MM.1S (cell line): ENCODE data around the gene POP7.

Experiments
- EZH2 ChIP-seq: fragments of 300-600 bp; sonication (generic); optimal IDR thresholded peaks from 2 replicates; pipeline ENCODE3; 2017; ENCODE audit warnings: low read depth, mild to moderate bottlenecking, antibody characterized with exemption, low read length, mixed read lengths
- EZH2phosphoT487 ChIP-seq: fragments of 300-600 bp; sonication (generic); IDR thresholded peaks from 2 replicates; pipeline ENCODE4 v1.6.1; 2018; ENCODE audit warnings: antibody characterized with exemption, low read length
- TF ChIP-seq, protein P1 (sequence below): fragments of 300-600 bp; sonication (generic); IDR thresholded peaks from 2 replicates; pipeline ENCODE4 v1.5.1; 2016; ENCODE audit warnings: antibody characterized with exemption, low read length, mixed read lengths

DNA sequence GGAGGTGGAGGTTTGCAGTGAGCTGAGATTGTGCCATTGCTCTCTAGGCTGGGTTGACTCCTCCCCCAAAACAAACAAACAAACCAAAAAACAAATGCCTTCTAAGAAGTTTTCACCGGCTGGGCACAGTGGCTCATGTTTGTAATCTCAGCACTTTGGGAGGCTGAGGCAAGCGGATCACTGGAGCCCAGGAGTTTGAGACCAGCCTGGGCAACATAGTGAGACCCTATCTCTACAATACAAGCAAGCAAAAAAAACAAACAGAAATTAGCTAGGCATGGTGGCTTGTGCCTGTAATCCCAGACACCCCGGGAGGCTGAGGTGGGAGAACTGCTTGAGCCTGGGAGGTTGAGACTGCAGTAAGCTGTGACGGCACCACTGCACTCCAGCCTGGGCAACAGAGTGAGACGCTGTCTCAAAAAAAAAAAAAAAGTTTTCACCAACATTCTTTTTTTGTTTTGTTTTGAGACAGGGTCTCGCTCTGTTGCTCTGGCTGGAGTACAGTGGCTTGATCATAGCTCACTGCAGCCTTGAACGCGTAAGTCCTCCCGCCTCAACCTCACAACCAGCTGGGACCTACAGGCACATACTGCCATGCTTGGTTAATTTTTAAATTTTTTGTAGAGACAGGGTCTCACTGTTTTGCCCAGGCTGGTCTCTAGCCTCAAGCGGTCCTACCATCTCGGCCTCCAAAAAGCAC lies 26.2 kb downstream of the POP7 start:
- TF ChIP-seq, protein P1, sequence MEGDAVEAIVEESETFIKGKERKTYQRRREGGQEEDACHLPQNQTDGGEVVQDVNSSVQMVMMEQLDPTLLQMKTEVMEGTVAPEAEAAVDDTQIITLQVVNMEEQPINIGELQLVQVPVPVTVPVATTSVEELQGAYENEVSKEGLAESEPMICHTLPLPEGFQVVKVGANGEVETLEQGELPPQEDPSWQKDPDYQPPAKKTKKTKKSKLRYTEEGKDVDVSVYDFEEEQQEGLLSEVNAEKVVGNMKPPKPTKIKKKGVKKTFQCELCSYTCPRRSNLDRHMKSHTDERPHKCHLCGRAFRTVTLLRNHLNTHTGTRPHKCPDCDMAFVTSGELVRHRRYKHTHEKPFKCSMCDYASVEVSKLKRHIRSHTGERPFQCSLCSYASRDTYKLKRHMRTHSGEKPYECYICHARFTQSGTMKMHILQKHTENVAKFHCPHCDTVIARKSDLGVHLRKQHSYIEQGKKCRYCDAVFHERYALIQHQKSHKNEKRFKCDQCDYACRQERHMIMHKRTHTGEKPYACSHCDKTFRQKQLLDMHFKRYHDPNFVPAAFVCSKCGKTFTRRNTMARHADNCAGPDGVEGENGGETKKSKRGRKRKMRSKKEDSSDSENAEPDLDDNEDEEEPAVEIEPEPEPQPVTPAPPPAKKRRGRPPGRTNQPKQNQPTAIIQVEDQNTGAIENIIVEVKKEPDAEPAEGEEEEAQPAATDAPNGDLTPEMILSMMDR = no peak
- TF ChIP-seq EZH2 (no peak), EZH2phosphoT487 (no peak)
